Thyroid gland (tissue), 4 donors: ENCODE measurements around the gene ARL10.

ENCODE experiments used
- POLR2A ChIP-seq, 2 donors: fragments of 450-650 bp; IDR thresholded peaks; one replicate each; pipeline ENCODE4 v1.6.1; 2017; ENCODE audit warnings: antibody characterized with exemption in 2 of 2, mild to moderate bottlenecking in 2 of 2, moderate library complexity in 1 of 2
- TF ChIP-seq, protein P1 (sequence below), 6 experiments: fragments of 200-600 bp in 3 of 6; fragments of 450-650 bp in 3 of 6; sonication (generic) in 3 of 6; IDR thresholded peaks; one replicate each; pipeline ENCODE4 v1.5.1; 2016 to 2019; ENCODE audit warnings: antibody characterized with exemption in 6 of 6, mild to moderate bottlenecking in 2 of 6, inconsistent platforms in 1 of 6, moderate library complexity in 1 of 6

DNA sequence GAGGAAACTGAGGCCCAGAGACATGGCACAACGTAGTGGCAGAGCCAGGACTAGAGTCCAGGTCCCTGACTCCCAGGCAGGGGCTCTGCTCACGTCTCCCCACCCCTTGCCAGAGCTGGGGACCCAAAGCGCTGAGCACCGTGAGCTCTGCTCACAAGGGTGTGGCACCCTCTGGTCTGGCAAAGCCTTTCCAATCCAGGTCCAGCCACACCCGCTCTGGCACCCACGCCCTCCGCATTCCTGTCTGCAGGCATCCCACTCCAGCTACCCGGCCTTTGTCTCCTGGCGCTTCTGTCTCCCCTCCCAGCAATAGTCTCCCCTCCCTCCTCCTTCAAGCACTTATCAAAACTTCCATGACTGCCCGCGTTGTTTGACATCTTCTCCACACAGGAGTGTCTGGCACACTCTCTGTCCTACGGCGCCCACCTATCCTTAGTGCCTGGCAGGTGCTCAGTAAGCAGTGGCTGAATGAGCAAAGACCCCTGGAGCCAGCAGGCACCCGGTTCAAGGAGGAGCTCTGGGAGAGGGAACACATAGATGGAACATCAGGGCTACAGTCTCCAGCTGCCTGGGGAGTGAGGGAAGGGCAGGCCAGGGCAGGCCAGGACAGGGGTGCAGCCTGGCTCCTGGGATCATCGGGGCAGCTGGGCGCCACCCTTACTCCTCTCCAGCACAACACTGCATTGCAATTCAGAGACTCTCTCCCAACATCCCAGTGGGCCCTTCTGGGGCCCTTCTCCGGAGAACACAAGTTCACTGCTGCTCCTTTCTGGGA, 35.3 kb downstream of the ARL10 start:
- TF ChIP-seq, protein P1, sequence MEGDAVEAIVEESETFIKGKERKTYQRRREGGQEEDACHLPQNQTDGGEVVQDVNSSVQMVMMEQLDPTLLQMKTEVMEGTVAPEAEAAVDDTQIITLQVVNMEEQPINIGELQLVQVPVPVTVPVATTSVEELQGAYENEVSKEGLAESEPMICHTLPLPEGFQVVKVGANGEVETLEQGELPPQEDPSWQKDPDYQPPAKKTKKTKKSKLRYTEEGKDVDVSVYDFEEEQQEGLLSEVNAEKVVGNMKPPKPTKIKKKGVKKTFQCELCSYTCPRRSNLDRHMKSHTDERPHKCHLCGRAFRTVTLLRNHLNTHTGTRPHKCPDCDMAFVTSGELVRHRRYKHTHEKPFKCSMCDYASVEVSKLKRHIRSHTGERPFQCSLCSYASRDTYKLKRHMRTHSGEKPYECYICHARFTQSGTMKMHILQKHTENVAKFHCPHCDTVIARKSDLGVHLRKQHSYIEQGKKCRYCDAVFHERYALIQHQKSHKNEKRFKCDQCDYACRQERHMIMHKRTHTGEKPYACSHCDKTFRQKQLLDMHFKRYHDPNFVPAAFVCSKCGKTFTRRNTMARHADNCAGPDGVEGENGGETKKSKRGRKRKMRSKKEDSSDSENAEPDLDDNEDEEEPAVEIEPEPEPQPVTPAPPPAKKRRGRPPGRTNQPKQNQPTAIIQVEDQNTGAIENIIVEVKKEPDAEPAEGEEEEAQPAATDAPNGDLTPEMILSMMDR (IDR thresholded peaks at IDR 0.05): no peak
- TF ChIP-seq POLR2A (IDR thresholded peaks at IDR 0.05): no peak
